GM23248 (cell line): Measurements from ENCODE around the gene IRF5. TPM values are rescaled to one million over a fixed set of nuclear protein-coding genes. Genes with fewer than 3 reads are reported as not detected.

Experiments used
- DNase-seq: peaks from one replicate; pipeline ENCODE4 v3.0.0-alpha.2; 2015
- H2AFZ ChIP-seq: fragments of 200-600 bp; sonication (generic); 2 replicates; pipeline ENCODE4 v1.6.1; 2016; ENCODE audit warnings: antibody characterized with exemption
- H3F3A ChIP-seq: fragments of 200-600 bp; sonication (generic); 2 replicates; pipeline ENCODE4 v1.6.1; 2016; ENCODE audit warnings: mild to moderate bottlenecking, antibody characterized with exemption, mixed run types; ENCODE audit not compliant: insufficient read depth
- H3K27ac ChIP-seq: fragments of 200-600 bp; sonication (generic); 2 replicates; pipeline ENCODE4 v1.5.1; 2016; ENCODE audit warnings: mild to moderate bottlenecking
- H3K27me3 ChIP-seq: fragments of 200-600 bp; sonication (generic); replicated peaks from 2 replicates; pipeline ENCODE4 v1.6.1; 2016; ENCODE audit warnings: mild to moderate bottlenecking; ENCODE audit not compliant: insufficient read depth
- H3K36me3 ChIP-seq: fragments of 200-600 bp; sonication (generic); 2 replicates; pipeline ENCODE4 v1.6.1; 2016; ENCODE audit warnings: low read depth, mild to moderate bottlenecking
- H3K4me1 ChIP-seq: fragments of 200-600 bp; sonication (generic); 2 replicates; pipeline ENCODE4 v1.6.1; 2016; ENCODE audit warnings: mild to moderate bottlenecking; ENCODE audit not compliant: insufficient read depth
- H3K4me2 ChIP-seq: fragments of 200-600 bp; sonication (generic); one replicate; pipeline ENCODE4 v1.6.1; 2016; ENCODE audit warnings: mild to moderate bottlenecking; ENCODE audit not compliant: unreplicated experiment
- H3K4me3 ChIP-seq: fragments of 200-600 bp; sonication (generic); 2 replicates; pipeline ENCODE4 v1.5.1; 2016; ENCODE audit warnings: mild to moderate bottlenecking
- H3K79me2 ChIP-seq: fragments of 200-600 bp; sonication (generic); 2 replicates; pipeline ENCODE4 v1.6.1; 2016; ENCODE audit warnings: mild to moderate bottlenecking; ENCODE audit not compliant: insufficient read depth
- H3K9ac ChIP-seq: fragments of 200-600 bp; sonication (generic); 2 replicates; pipeline ENCODE4 v1.6.1; 2016; ENCODE audit warnings: mild to moderate bottlenecking
- H3K9me2 ChIP-seq: fragments of 200-600 bp; sonication (generic); 2 replicates; pipeline ENCODE4 v1.6.1; 2016; ENCODE audit warnings: mixed run types, mild to moderate bottlenecking, moderate library complexity; ENCODE audit not compliant: insufficient read depth
- H3K9me3 ChIP-seq: fragments of 200-600 bp; sonication (generic); one replicate; pipeline ENCODE4 v1.6.1; 2017; ENCODE audit warnings: low read depth
- H4K20me1 ChIP-seq: fragments of 200-600 bp; sonication (generic); 2 replicates; pipeline ENCODE4 v1.6.0; 2016; ENCODE audit not compliant: insufficient read depth
- EZH2 ChIP-seq: fragments of 200-600 bp; sonication (generic); IDR thresholded peaks from 2 replicates; pipeline ENCODE4 v1.6.1; 2018; ENCODE audit warnings: antibody characterized with exemption, mild to moderate bottlenecking; ENCODE audit not compliant: insufficient read depth, poor library complexity, severe bottlenecking
- EZH2phosphoT487 ChIP-seq: fragments of 200-600 bp; sonication (generic); IDR thresholded peaks from 2 replicates; pipeline ENCODE4 v1.6.1; 2018; ENCODE audit warnings: antibody characterized with exemption, moderate library complexity, mild to moderate bottlenecking, low read depth; ENCODE audit not compliant: insufficient read depth
- WGBS, 2 experiments: methylation state at CpG; one replicate each; pipeline ENCODE4 v1.1.6; 2015 to 2017; ENCODE audit warnings: low lambda C conversion rate in 2 of 2, low coverage in 1 of 2; ENCODE audit errors: missing lambda C conversion rate in 2 of 2; 5-methylcytosine and 5-hydroxymethylcytosine counted together
- in situ Hi-C: fragments of 300-500 bp; cut with MboI; formaldehyde crosslinking; loops from 2 replicates; pipeline ENCODE4 v1.15.0; 2020
- polyA plus RNA-seq: library from polyadenylated mRNA; unstranded; fragments of >200 nt; fragmentation: Nextera tagmentation; extraction: Ambion mirVana; gene quantifications from 2 replicates; pipeline ENCODE4 v1.2.1, GENCODE V29; 2016
- total RNA-seq: library from RNA; depleted of rRNA; stranded (reverse); fragments of >200 nt; shearing (Covaris generic); gene quantifications from 2 replicates; pipeline ENCODE4 v1.2.3, GENCODE V29; 2014

The IRF5 gene
- total and polyA plus RNA-seq, 2 experiments from 2014 or later, result under 0.01 to 0.16 TPM

DNA sequence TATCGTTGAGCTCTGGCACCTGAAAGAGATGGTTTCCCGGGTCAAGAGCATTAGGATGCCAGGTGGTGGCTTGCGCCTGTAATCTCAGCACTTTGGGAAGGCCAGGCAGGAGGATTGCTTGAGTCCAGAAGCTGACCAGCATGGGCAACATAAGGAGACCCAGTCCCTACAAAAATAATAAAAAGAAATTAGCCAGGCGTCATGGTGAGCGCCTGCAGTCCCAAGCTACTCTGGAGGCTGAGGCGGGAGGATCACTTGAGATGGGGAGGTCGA is 21.1 kb upstream of the IRF5 start:
- Histone ChIP-seq H3K4me1 (no peaks in the 10 kb centered on the region), H3K27ac (no peak overlapping the region), H3K4me3 (no peak overlapping the region), H3K9me2 (no peaks in the 10 kb centered on the region), H3K36me3 (no peaks in the 10 kb centered on the region), H4K20me1 (no peaks in the 10 kb centered on the region), H3K9me3 (no peaks in the 10 kb centered on the region), H3K27me3 (peaks cover 58% of the 10 kb centered on the region), H2AFZ (no peak overlapping the region), H3K4me2 (no peak overlapping the region), H3K9ac (no peak overlapping the region), H3K79me2 (no peaks in the 10 kb centered on the region), H3F3A (no peaks in the 10 kb centered on the region)
- in situ Hi-C loops, result no loop called here
- DNase-seq, result no peak
- no peak for TF ChIP-seq EZH2phosphoT487
- TF ChIP-seq EZH2, result no peak
- WGBS, 2 experiments, result 83 to 88% methylated on average over 7 of the region's 7 CpGs

GRCh38 chr7:128917122-128917521 is 20.6 kb upstream of the IRF5 start:
- DNase-seq, result no peak
- Histone ChIP-seq H3K4me2 (no peak overlapping the region), H3K9me2 (no peaks in the 10 kb centered on the region), H3K27ac (no peak overlapping the region), H3F3A (no peaks in the 10 kb centered on the region), H3K79me2 (no peaks in the 10 kb centered on the region), H3K36me3 (no peaks in the 10 kb centered on the region), H3K27me3 (peaks cover 55% of the 10 kb centered on the region), H3K4me1 (no peaks in the 10 kb centered on the region), H3K4me3 (no peak overlapping the region), H3K9ac (no peak overlapping the region), H3K9me3 (no peaks in the 10 kb centered on the region), H2AFZ (no peak overlapping the region), H4K20me1 (no peaks in the 10 kb centered on the region)
- WGBS, 2 experiments, result 79 to 87% methylated on average over 2 of the region's 2 CpGs
- TF ChIP-seq EZH2phosphoT487 (no peak), EZH2 (no peak)
- in situ Hi-C loops, result no loop called here

DNA sequence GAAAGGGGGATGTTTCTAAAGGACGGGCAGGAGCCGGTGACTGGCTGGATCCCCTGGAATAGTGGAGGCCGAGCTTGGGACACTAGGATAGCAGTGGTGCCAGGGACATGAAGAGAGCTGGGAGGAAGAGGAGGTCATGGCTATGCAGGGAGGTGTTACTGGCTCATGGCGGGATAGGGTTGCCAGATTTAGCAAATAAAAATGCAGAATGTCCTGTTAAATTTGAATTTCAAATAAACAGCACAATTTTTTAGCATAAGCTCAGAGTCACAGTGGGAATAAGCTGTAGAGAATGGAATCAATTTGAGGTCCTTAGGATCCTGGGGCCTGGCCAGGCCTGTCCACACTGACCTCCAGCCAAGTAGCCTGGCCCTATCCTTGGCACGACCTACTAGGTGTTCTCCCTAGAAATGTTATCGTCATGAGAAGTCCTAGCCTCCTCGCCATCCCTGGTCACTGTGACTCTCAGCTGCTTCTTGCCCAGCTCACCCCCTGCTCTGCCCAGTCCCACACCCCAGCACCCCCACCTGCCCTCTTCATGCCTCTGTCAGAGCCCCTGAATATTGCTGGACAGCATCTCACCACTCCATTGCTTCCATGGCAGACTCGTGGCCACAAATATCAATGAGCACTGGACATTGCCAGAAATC is 19.6 kb upstream of the IRF5 start:
- H3K9ac ChIP-seq, result no peak overlapping the region
- H3K27me3 ChIP-seq, result peaks cover 61% of the 10 kb centered on the region
- H4K20me1 ChIP-seq, result no peaks in the 10 kb centered on the region
- 50 to 59% methylated on average over 8 of the region's 8 CpGs for WGBS, 2 experiments
- H3K36me3 ChIP-seq, result no peaks in the 10 kb centered on the region
- no peaks in the 10 kb centered on the region for H3K9me2 ChIP-seq
- no peak overlapping the region for H2AFZ ChIP-seq
- TF ChIP-seq EZH2phosphoT487, result no peak
- no peak for TF ChIP-seq EZH2
- in situ Hi-C loops, result no loop called here
- H3K4me1 ChIP-seq, result no peaks in the 10 kb centered on the region
- H3K79me2 ChIP-seq, result no peaks in the 10 kb centered on the region
- no peaks in the 10 kb centered on the region for H3K9me3 ChIP-seq
- no peak overlapping the region for H3K27ac ChIP-seq
- no peaks in the 10 kb centered on the region for H3F3A ChIP-seq
- H3K4me3 ChIP-seq, result no peak overlapping the region
- no peak for DNase-seq
- no peak overlapping the region for H3K4me2 ChIP-seq

DNA sequence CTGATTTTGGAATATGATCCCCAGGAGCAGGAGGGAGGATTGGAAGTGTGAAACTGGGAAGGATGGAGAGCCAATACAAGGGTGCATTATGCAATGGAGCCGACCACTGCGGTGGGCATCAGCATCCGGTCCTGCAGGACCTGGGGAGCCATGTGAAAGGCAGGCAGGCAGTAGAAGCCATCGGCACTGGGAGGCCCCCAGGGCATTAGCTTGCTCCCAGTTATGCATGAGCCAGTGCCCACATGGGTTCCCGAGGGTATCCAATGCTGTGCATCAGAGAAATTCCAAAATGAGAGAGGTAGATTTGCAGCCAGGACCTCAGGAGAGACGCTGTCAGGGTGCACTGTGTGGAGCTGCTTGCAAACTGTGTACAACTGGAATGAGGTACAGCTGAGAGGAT is 18.5 kb upstream of the IRF5 start:
- no peaks in the 10 kb centered on the region for H4K20me1 ChIP-seq
- H3K27me3 ChIP-seq, result peaks cover 67% of the 10 kb centered on the region
- WGBS, 2 experiments, result 38 to 54% methylated on average over 6 of the region's 6 CpGs

More for the DNA sequence above, 18.5 kb upstream of the IRF5 start:
- TF ChIP-seq EZH2 (no peak), EZH2phosphoT487 (no peak)
- DNase-seq, result no peak
- Histone ChIP-seq H3K27ac (no peak overlapping the region), H3K4me3 (no peak overlapping the region), H3K4me1 (no peaks in the 10 kb centered on the region), H2AFZ (no peak overlapping the region), H3K9ac (no peak overlapping the region), H3K79me2 (no peaks in the 10 kb centered on the region), H3K9me2 (no peaks in the 10 kb centered on the region), H3K36me3 (no peaks in the 10 kb centered on the region), H3F3A (no peaks in the 10 kb centered on the region), H3K4me2 (no peak overlapping the region), H3K9me3 (no peaks in the 10 kb centered on the region)
- in situ Hi-C loops, result no loop called here
